SKM-1 (cell line): ENCODE data around the gene FRMD8.
"Not testable (repeated sequence)": the region's sequence is repeated elsewhere in the genome, so short reads cannot be mapped to it uniquely, and the experiment has no call there.

Experiments used
- DNase-seq: peaks from one replicate; lab custom pipeline; 2025; ENCODE audit not compliant: unreplicated experiment; lab: John Stamatoyannopoulos, UW

FRMD8 gene

GRCh38 chr11:65452259-65452658, 65.8 kb downstream of the FRMD8 start:
- DNase-seq: not testable (repeated sequence)

- DNase-seq: no peak
Observed at GRCh38 chr11:65452806-65453490, 66.5 kb downstream of the FRMD8 start.

- no peak for DNase-seq
Observed at GRCh38 chr11:65454311-65454695, 67.9 kb downstream of the FRMD8 start.

- DNase-seq: peak; percentile 69
Observed at GRCh38 chr11:65454696-65455456, 68.4 kb downstream of the FRMD8 start.

GRCh38 chr11:65456418-65456817, 70.0 kb downstream of the FRMD8 start:
- no peak for DNase-seq

- no peak for DNase-seq
Observed at GRCh38 chr11:65459552-65459951, 73.1 kb downstream of the FRMD8 start.
